Stimulated activated CD4-positive, alpha-beta T cell treated with anti-CD3 and anti-CD28 coated beads, Interleukin-12 subunit alpha, Interleukin-12 subunit beta, amount 100 ng/mL, for 4 hours (primary cell): ENCODE data around the gene TBCCD1.
"Not testable (repeated sequence)": the region's sequence is repeated elsewhere in the genome, so short reads cannot be mapped to it uniquely, and the experiment has no call there.

Source experiments
- DNase-seq: peaks from one replicate; pipeline ENCODE4 v3.0.0-alpha.2; 2020

The TBCCD1 gene

GRCh38 chr3:186551387-186551786 is 15.8 kb downstream of the TBCCD1 start:
- no peak for DNase-seq

GRCh38 chr3:186549497-186549896 is 17.6 kb downstream of the TBCCD1 start:
- no peak for DNase-seq

GRCh38 chr3:186544281-186544680 is 22.9 kb downstream of the TBCCD1 start, which contains the start of gene CRYGS:
Gene CRYGS (minus strand): TSS chr3:186544380. CDS start chr3:186544326, 54 bp downstream.
- no peak for DNase-seq

- no peak for DNase-seq
These were observed 26.3 kb downstream of the TBCCD1 start for GRCh38 chr3:186540835-186541226.

- peak; percentile 72 for DNase-seq
These were observed 26.8 kb downstream of the TBCCD1 start for GRCh38 chr3:186540221-186540834.

GRCh38 chr3:186538779-186539178 is 28.4 kb downstream of the TBCCD1 start:
- no peak for DNase-seq

GRCh38 chr3:186536883-186537844 is 30.0 kb downstream of the TBCCD1 start:
- DNase-seq, result no peak

GRCh38 chr3:186534113-186534669 is 32.9 kb downstream of the TBCCD1 start:
- peak; percentile 26 for DNase-seq

GRCh38 chr3:186532598-186533072 is 34.5 kb downstream of the TBCCD1 start:
- no peak for DNase-seq

- not testable (repeated sequence) for DNase-seq
These were observed 35.4 kb downstream of the TBCCD1 start for GRCh38 chr3:186531694-186532093.

GRCh38 chr3:186530415-186530814 is 36.7 kb downstream of the TBCCD1 start:
- no peak for DNase-seq

GRCh38 chr3:186529201-186529999 is 37.7 kb downstream of the TBCCD1 start:
- DNase-seq, result no peak

- no peak for DNase-seq
These were observed 40.9 kb downstream of the TBCCD1 start for GRCh38 chr3:186526256-186526606.

- no peak for DNase-seq
These were observed 41.5 kb downstream of the TBCCD1 start for GRCh38 chr3:186525369-186526255.

GRCh38 chr3:186524616-186525015 is 42.5 kb downstream of the TBCCD1 start:
- no peak for DNase-seq

- DNase-seq, result no peak
These were observed 43.7 kb downstream of the TBCCD1 start for GRCh38 chr3:186523434-186523833.

GRCh38 chr3:186523022-186523421 is 44.1 kb downstream of the TBCCD1 start:
- DNase-seq, result no peak

GRCh38 chr3:186520957-186521842 is 45.9 kb downstream of the TBCCD1 start:
- DNase-seq, result no peak

- no peak for DNase-seq
These were observed 46.7 kb downstream of the TBCCD1 start for GRCh38 chr3:186520431-186520830.

- DNase-seq, result peak; percentile 49
These were observed 48.0 kb downstream of the TBCCD1 start for GRCh38 chr3:186519021-186519658.
